ENCODE data around the gene CACNG3.
"Not testable (repeated sequence)": the region's sequence is repeated elsewhere in the genome, so short reads cannot be mapped to it uniquely, and the experiment has no call there.

The CACNG3 gene

DNA sequence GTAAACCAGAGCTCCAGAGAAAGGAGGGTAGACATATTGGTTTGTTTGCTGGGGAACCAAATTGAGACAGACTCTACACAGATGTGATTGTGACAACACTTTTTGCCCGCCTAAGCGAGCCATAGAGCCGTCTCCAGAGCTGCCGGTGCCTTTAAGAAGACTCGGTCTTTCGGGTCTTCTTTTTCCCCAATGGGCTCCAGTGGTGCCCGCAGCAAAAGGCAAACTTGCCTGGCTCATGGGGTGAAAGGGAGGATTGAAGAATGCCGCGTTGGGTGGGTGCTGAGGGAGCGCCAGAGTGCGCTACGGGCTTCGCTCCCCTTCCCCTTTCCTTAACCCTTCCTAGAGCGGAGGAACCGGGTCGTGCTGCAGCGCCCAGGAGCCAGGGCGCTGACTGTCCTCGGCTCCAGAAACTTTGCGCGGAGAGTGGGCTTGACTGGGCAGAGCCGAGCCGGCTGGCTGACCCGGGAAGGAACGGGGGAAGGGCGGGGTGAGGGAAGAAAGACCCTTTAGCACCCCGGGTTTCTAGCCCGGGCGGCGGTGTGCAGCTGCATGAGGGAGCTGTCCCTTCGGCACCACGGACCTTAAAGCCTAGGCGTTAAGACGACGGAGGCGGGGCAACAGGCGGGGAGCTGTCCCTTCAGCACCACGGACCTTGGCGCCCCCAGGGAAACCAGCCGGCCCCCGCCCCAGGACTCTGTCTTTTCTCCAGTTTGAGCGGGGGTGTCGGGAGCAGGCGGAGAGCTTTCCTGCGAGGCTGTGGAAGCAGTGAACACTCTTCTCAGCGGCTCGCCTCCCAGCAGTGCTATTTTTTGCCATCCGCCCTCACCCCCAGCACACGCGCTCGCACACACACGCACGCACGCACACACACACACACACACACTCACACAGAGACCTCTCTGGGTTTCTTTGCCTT is at the start of gene CACNG3:
CACNG3 (plus strand) TSS at position 880 of the 916 bp plus-strand sequence. CDS start 420 bp downstream, outside the sequence.
- peak; percentile 40 for DNase-seq

GRCh38 chr16:24206926-24207325 is 49.2 kb upstream of the CACNG3 start:
- DNase-seq, result no peak

- no peak for DNase-seq
Measured at GRCh38 chr16:24208710-24209109, 47.4 kb upstream of the CACNG3 start.

DNA sequence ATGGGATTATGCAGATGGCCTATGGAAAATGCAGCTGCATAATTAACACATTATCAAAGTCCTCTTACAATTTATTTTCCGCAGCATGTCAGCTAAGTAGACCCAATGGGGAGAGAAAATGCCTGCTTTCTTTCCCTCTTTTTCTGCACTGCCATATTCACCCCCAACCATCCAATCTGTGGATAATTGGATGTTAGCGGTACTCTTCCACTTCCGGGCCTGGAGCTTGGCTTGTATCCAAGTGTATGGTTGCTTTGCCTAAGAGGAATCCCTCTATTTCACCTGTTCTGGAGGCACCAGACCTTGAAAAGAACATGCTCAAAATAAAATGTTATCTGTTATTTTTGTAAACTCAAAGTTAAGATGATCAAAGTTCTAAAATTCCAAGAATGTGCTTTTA is 41.1 kb upstream of the CACNG3 start:
- DNase-seq, result no peak

DNA sequence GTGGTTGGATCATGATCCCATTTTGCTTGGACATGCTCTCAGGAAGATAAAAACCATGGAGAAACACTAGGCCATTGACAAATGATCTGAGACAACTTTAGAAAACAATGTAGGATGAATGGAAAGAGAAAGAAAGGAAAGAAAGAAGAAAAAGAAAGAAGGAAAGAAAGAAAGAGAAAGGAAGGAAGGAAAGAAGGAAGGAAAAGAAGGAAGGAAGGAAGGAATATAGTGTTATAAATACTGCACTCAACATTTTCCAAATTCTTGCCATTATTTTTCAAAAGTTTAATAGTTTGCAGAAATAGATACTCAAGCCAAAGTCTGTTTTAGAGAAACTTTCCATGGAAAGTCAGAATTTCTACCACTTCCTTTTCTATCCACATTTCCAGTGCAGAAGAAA is 39.2 kb upstream of the CACNG3 start:
- DNase-seq, result no peak

DNA sequence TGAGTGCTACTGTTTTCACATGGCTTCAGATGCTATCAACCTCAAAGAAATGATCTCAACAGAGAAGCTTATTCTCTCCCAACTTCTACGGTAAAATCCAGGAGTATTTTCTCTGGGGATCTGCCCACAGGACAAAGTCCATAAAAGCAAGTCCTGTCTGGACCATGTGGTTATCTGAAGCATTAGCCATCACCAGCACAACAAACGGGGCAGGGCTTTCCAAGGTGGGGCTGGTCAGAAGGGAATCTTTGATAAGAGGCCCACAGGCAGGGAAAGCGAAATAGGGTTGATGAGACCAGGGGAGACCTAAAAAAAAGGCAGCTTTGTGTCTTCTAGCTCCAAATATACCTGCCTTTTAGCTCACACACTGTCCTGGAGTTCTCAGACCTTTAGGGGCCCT is 38.7 kb upstream of the CACNG3 start:
- DNase-seq, result no peak

- DNase-seq, result no peak
Measured at GRCh38 chr16:24218299-24218698, 37.8 kb upstream of the CACNG3 start.

DNA sequence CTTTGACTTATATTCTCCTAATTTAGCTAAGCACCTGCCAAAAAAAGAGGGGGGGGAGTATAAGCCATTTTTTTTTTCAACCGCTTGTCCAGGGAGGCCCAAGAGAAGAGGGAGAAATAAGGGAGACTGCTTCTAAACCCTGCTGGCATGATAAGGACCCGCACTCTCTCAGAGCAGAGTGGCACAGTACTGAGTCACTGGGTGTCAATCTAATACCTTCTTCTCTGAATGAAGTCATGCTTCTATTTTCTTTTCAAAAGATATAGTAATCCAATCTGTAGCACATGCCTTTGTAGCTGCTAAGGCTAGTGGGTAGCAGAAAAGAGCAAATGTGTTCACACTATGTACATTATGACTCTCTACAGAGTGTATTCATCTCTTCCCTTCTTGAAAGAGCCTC is 34.9 kb upstream of the CACNG3 start:
- no peak for DNase-seq

DNA sequence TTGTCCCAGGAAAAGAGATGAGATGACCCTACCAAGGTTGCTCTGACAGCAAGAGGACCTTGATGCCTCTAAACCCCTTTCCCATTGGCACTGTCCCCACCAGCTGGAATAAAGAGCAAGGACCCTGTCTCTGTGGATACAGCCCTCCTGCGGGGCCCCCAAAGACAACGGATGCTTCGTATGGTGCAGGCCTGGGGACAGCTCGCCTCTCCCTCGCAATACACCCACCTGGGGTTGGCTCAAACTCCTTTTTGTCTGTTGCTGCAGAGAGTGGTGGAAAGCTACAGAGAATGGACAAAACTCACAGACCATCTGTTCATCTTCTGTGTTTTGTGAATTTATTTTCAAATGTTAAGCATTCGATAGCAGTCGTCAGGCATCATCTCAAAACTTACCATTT is 27.6 kb upstream of the CACNG3 start:
- no peak for DNase-seq

GRCh38 chr16:24232936-24233335 is 23.2 kb upstream of the CACNG3 start:
- no peak for DNase-seq

- DNase-seq, result no peak
Measured at GRCh38 chr16:24234737-24235136, 21.4 kb upstream of the CACNG3 start.

GRCh38 chr16:24235806-24236205 is 20.3 kb upstream of the CACNG3 start:
- DNase-seq, result no peak

GRCh38 chr16:24238846-24239245 is 17.3 kb upstream of the CACNG3 start:
- DNase-seq, result not testable (repeated sequence)

GRCh38 chr16:24246911-24247607 is 9.1 kb upstream of the CACNG3 start:
- DNase-seq, result no peak

- peak; percentile 30 for DNase-seq
Measured at GRCh38 chr16:24253192-24253591, 2.9 kb upstream of the CACNG3 start.

- peak; percentile 3 for DNase-seq
Measured at GRCh38 chr16:24257958-24258357, 1.8 kb downstream of the CACNG3 start.

DNA sequence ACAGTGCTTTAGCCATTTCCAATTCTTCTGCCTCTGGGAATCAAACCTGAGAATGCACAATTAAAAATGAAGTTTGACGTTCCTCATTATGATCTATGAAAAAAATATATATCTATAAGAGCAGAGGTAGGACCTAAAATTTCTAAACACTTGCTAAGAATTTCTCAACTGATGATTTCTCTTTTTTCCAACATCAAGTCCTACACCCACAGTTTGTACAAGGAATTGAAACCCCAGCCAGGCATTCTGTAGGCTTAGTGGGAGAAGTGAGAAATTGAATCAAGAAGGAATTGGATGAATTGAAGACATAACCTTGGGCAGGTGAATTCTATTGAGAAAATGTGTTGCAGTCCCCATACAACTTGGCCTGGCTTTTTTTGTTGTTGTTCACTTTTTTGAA is 2.7 kb downstream of the CACNG3 start:
- DNase-seq, result no peak

GRCh38 chr16:24262816-24263215 is 6.7 kb downstream of the CACNG3 start:
- no peak for DNase-seq

- no peak for DNase-seq
Measured at GRCh38 chr16:24270721-24271442, 14.7 kb downstream of the CACNG3 start.

DNA sequence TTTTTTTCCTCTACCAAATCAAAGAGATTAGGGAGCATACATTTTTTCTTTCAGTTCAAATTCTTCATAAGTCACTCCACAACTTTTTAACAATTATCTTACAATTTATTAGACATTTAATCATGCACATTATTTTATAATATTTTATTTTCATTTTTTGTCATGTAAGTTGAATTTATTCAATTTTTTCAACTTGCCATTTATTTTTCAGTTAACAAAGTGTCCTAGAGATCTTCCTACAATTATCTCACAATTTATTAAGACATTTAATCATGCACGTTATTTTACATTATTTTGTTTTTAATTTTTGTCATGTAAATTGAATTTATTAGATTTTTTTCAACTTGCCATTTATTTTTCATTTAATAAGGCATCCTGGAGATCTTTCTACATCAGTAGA is 16.2 kb downstream of the CACNG3 start:
- DNase-seq, result no peak

DNA sequence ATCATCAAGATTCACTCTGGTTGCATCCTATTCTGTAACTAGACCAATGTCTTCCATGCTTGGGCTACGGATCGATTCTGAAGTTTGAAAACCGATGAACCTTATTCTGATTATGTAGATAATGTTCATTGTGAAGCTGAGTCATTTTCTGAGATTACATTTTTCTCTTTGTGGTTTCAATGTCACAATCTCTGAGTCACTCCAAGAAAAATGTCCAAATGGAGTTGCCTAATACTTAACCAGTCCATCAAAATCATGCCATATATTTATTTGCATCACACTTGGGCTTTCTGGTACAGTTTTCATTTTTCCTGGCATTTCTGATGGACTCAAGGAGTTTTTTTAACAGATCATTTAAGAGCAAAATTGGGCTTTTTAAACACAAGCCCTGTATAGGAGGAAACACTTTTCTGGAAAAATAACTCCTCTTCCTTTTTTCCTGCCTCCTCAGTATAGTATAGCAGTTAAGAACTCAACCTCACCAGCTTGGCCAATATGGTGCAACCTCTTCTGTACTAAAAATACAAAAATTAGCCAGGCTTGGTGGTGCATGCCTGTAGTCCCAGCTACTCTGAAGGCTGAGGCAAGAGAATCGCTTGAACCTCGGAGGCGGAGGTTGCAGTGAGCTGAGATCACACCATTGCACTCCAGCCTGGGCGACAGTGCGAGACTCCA is 17.5 kb downstream of the CACNG3 start:
- DNase-seq, result peak; percentile 76

GRCh38 chr16:24275413-24275812 is 19.3 kb downstream of the CACNG3 start:
- DNase-seq, result no peak

DNA sequence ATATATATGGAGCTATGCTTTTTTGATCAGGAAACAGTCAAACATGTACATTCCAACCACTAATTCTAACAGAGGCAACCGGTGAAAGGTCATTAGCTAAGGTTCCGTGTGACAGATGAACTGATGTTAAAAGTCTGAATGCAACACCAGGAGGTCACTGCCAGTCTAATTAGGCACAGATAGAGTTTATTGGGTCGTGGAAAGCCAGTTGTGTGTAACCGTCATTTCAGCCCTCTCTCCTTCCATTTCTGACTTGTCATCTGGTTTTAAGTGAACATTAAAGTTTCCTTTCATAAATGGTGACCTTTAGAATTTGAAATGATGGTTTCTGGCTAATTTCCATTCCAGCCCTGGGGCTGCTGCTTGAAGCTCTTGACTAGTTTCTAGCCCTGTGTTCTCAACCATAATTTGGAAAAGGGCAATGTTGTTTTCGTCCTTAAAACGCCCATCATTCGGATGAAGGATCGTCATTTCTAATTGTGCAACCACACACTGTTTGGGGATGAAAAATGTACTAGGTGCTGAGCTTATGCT is 23.9 kb downstream of the CACNG3 start:
- no peak for DNase-seq
